HG03521 (cell line): ENCODE data around the gene LIMA1.
"Not testable (repeated sequence)": the region's sequence is repeated elsewhere in the genome, so short reads cannot be mapped to it uniquely, and the experiment has no call there.

Source experiments
- ATAC-seq: cut with Tn5 transposase; IDR thresholded peaks from one replicate; pipeline ENCODE4 v1.9.1; 2021; ENCODE audit warnings: mild to moderate bottlenecking, moderate library complexity; ENCODE audit not compliant: unreplicated experiment

LIMA1 gene

DNA sequence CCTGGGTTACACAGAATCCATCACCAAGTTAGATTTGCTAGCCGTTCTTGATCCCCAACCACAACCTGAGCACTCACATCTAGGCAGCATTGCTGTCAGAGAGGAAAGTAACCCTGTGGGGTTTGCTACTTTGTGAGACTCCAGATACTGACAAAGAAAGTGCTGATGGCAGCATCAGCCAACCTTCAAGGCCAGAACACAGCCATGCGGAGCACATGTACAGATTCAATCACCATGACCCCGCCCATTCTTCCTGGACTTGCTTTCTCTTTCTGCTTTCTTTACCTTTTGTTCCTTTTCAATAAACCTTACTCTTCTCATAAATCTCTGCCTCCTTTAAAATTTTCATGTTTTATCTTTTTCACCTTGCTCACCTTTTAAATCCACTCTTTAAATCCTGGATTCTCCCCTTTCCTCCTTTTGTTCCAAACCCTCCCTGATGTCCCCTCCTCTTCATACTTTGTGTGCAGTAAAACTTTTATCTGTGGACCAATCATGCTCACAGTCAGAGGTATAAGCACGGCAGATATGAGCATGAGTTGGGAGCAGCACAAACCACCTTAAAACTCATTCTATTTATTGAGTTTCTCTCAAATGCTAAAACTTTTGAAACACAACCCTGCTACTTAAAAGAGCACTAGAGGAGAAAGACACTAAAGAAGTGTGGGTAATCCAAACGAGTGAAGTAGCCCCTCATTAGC is 94.3 kb downstream of the LIMA1 start:
- ATAC-seq: no peak

DNA sequence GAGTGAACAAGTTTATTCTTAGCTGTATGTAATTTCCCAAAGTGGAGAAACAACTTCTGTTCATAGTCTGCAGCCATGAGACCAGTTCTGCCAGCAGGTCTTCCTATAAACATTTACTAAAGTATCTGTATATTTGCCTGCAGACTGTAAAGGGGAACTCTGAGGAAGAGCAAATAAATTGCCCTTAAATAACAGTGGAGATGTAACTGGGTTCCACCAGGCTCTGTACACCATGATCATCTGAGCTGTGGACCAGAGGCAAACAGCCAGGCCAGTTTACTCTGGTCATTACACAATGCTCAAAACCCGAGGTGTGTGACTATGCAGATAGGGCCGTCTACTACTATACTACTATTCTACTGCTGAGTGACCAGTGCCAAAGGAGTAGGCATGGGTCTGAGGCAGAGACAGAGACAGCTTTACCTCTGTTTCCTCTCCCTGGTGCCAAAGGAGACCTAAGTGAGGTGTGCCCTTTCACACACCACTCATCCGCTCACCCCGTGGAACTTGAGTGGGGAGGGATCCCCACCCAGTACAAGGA is 95.0 kb downstream of the LIMA1 start:
- no peak for ATAC-seq

DNA sequence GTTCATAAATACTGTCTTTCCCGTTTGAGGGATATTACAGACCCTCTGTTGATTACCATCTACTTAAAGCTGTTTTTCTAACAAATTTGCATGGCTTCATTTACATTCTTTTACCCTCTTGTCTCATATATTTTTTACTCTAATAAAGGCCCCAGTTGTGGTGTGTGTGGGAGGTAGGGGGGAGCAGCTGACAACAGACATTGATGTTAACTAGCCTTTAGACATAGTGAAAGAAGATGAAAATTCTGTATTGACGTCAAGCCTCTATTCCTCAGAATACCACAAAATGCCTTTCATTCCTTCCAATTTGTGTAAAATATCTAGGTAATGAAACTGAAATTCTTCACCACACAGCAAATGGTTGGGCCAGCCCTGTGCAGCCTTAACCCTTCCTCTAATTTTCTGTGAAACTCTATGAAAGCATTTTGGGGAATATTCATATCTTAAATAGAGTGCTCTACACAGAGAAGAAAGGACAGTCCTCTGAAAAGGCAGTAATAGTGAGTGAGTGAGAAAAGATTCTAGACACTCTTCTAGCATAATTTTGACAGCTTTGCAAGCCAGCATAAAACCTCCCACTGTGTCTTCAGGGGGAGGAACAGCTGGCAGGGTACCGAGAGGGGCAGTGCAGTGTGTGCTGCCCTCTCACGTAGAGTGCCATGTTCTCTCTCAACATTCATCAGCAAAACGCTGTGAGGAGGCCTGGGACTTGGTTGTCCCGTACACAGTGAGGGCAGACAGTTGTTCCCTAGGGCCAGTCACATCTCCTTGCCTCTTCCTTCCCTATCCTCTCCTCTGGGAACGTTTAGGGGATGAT is 96.0 kb downstream of the LIMA1 start:
- no peak for ATAC-seq

DNA sequence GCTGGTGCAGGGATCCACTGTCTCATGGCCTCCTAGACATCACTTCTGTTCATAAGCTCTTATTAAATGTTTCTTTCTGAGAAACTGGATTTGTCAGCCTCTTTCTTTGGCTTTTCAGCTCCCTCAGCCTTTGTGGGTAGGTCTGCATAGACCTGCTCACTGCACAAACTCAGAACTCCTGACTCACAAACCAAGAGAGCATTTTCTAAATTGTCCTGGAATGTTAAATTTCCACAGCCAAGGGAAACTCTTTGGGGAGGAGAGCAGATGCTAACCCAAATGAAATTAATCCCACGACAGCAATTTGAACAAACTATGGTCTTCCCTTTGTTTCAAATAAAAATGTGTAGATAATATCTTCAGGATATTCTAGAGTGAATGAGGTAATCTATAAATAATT is 96.6 kb downstream of the LIMA1 start:
- ATAC-seq: no peak

DNA sequence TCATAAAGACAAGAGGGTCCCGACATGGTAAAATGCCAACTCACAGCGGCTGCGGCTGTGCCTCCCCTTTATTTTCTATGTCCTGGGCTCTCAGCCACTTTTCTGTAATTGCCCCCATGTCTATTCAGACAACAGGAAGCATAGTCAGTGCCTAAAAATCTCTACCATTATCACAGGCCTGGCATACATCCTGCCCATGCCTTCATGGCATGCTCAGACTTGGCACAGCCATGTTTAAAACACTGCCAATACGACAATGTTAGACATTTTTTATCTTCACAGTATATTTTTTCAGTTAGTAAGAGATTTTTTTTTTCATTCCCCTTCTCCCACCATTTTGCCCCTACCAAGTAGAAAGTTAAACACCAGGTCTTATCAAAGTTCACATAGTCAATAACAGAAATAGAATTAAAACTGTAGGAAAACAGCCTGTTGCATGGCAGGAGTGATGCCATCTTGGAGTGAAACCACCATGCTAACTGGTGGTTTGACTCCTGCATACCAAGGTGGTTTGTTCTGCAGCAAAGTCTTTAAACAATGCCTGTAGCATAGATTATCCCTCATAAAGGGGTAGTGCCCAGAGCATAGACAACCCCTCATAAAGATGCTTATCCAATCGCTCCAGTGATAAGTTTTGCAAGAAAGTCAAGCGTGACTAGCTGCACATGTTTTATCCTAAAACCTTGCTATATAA is 97.2 kb downstream of the LIMA1 start:
- no peak for ATAC-seq

DNA sequence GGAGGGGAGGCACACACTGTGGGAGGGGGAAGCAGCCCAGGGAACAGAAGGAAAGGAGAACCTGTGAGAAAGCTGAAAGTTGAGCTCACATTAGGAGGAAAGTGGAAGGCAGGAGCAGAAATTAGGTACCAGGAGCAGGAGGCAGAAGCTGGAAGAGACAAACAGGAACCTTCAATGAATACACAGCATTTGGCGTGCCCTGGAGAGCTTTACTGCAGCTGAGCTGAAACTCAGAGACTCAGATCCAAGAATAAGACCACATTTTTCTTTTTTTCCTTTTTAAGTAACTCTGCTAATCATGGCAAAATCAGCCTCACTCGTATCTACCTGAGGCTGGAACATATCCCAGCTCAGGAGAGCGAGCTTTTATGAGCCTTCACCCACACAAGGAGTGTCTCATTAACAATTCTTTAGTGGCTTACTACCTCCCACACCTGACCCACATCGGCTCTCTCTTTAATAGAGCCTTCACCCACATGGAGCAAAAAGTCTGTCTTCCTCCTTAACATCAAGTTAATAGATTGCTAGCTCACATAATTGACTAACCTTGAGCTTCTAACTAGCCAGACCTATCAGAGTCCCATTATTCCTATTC is 97.9 kb downstream of the LIMA1 start:
- no peak for ATAC-seq

DNA sequence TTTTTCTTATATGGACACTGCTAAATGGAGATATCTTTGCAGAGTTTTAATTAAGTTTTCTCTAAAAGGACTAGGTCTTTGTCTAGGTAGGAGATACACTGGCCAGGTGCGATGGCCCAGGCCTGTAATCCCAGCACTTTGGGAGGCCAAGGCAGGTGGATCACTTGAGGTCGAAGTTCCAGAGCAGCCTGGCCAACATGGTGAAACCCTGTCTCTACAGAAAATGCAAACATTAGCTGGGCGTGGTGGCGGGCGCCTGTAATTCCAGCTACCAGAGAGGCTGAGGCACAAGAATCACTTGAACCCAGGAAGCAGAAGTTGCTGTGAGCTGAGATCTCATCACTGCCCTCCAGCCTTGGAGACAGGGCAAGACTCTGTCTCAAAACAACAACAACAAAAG is 99.1 kb downstream of the LIMA1 start:
- ATAC-seq: no peak

DNA sequence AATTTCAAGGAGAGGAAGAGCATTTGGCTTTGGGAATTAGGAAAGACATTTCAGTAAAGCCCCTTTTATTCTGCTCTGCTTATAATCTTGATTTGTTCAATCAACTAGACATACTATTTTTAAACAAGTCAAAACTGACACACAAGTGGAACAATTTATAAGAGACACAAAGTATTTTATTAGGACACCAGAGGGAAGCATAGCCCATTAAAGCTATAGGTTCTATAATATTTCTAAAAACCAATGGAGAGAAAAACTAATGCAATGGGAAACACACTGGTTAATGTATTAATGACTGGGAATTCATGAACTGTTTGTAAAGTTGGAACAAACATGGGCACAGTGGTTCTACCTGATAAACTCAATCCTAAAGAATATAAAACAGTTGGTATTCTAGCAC is 100.9 kb downstream of the LIMA1 start:
- no peak for ATAC-seq

DNA sequence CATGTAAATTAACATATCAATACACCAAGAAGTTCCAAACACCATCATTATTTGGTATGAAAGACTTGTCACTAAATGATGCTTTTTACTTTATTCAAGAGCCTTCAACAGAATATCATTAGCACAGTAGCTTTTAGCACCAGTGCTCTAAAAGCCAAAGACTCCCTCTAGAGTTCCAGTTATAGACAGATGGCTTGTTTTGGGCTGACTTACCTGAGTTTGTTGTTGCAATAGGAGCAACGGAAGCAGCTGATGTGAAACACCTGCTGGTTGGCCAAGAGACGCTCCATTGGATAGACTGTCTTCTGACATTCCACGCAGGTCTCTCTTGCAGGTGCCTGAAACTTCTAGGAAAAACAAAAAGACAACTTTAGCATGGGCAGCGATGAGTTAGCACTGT is 101.6 kb downstream of the LIMA1 start:
- no peak for ATAC-seq

DNA sequence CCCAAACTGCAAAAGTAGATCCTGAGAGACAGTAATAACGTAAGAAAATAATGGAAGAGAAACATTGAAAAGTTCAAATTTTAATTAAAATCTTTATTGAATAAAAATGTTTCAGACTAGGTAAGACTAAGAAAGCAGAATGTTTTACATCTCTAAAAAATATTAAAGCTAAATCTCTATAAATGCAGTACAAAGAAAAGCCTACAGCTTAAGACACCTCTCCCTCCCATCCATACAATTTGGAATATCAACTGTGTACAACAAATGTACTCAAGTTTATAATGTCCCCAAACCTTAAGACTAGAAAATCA is 107.6 kb downstream of the LIMA1 start:
- ATAC-seq: no peak

DNA sequence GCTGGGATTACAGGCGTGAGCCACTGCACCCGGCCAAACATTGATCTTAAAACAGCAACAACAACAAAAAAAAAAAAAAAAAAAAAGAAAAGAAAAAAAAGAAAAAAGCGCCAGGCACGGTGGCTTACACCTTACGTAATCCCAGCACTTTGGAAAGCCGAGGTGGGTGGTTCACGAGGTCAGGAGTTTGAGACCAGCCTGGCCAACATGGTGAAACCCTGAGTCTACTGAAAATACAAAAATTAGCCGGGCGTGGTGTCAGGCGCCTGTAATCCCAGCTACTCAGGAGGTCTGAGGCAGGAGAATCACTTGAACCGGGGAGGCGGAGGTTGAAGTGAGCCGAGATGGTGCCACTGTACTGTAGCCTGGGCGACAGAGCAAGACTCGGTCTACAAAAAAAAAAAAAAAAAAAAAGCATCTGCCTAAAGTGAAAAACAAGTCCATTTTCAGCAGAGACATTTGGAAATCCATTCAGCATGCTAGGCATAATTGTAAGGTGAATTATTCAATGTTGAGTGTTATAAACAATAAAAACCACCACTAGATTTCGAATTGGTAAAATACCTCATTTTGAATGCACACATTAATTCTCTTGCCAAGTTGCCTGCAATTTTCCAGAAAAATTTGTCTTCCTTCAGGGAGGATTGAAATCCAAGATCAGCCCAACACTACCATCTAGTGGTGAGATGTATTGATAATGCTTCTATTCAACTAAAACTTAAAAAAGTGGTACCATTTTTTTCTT is 108.2 kb downstream of the LIMA1 start:
- no peak for ATAC-seq

DNA sequence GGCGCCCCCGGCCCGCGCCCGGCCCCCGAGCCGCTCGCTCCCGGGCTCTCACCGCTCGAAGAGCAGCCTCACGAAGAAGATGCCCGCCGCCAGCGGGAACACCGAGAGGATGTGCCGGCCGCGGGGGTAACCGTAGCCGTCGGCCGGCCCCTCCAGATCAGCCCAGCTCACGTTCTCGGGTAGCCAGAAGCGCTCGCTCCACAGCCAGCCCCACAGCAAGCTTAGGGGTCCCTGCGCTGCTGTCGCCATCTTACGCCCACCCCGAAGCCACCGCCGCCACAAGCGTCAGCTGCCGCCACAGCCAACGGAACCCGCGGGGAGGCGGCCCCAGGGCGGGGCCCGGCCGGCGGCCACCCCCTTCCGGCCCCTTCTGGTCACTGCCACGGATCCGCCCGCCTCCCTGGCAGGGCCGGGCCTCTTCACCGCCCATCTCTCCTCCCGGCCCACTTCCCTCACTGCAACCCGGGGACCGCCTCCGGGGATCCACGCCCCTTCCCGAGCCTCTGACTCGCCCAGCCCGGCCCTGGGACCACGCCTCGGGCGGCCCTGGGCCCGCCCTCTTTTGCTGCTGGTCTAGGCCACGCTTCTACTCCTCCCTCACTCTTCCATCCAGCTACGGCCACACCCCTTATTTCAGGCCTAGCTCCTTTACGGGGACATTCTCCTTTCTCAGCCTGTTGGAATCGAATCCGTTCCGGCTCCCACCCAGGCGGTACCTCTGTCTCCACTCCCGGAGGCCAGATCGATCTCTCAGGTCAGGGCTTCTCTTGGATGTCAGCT is 116.1 kb downstream of the LIMA1 start, which contains the start of gene CERS5:
Gene CERS5, minus strand, starts transcription at position 321 of the 780 bp plus-strand sequence. Its CDS starts 72 bp downstream, at position 249.
- peak; percentile 99 for ATAC-seq

DNA sequence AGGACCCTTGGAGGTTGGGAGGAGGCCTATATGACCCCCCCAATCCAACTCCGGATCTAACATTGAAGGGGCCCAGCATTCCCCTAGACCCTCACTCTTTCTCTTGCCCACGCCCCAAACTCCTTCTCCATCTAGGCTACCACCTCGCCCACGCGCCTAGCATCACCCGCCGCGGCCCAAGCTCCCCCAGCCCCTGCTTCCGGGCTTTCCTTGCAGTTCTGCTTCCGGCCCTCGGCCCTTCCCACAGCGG is 116.6 kb downstream of the LIMA1 start:
- ATAC-seq: no peak

DNA sequence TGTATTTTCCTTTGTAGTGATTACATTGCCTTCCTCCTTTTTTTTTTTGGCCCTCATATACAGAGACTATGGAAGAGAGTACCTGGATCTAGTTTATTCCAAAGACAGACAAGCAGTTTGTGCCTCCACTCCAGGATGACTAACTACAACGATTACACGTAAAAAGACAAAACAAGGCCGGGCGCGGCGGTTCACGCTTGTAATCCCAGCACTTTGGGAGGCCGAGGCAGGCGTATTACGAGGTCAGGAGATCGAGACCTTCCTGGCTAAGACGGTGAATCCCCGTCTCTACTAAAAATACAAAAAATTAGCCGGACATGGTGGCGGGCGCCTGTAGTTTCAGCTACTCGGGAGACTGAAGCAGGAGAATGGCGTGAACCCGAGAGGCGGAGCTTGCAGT is 118.4 kb downstream of the LIMA1 start:
- ATAC-seq: no peak

DNA sequence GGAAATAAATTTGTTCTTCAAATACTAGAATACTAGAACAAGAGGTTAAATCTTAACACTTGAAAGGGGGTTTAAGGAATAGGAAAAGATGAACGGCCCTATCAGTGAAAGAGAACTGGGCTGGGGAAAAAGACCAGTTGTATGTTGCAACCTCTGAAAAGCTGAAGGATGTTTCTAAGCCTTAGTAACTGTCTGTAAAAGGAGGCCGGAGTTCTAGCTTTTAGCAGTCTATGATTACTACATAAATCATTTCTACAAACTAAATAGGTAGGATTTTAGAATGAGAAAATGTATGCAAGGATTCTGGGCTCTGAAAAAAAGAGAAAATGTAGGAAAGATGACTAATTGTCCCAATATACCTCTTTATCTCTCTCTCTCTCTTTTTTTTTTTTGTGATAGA is 121.1 kb downstream of the LIMA1 start:
- no peak for ATAC-seq

DNA sequence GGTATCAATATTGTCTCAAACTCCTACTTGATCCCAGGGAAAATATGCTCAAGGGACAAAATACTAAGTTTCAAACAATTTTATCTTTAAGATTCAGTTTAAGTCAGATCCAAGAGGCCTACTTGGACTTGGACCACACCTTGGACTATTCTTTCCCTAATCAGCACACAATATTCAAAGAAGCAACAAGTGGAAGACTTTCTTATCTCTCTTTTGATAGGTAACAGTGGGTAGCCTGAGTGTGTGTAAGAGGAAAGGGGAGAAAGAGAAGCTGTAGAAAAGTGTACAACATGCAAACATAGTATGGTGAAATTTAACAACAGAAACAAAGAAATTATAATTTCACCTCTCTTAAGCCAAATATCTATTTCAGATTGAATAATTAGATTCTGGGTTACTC is 122.7 kb downstream of the LIMA1 start:
- no peak for ATAC-seq

DNA sequence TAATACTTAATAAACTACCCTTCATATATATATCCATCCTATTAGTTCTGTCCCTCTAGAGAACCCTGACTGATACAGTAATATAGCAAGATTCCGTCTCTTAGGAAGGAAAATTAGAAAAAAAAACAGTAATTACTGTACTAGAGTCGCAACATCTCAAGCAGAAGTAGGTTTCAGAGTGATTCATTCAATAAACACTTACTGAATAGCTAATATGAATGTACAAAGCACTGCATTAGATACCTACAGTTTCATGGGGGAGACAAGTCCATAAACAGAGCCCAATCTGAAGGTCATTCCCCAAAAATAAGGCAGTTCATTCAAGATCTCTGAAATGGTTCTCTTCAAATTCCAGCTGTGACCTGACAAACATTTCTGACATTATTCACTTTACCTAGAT is 126.1 kb downstream of the LIMA1 start:
- ATAC-seq: no peak

DNA sequence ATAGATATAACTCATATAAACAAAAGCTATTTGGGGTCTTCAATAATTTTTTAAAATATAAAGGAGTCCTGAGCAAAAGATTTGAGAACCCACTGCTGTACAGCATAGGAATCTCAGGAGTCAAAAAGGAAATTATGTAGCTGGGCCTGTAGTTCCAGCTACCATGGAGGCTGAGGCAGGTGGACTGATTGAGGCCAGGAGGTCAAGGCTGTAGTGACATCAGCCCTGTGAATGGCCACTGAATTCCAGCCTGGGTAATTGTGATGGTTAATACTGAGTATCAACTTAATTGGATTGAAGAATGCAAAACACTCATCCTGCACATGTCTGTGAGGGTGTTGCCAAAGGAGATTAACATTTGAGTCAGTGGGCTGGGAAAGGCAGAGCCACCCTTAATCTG is 126.7 kb downstream of the LIMA1 start:
- no peak for ATAC-seq

DNA sequence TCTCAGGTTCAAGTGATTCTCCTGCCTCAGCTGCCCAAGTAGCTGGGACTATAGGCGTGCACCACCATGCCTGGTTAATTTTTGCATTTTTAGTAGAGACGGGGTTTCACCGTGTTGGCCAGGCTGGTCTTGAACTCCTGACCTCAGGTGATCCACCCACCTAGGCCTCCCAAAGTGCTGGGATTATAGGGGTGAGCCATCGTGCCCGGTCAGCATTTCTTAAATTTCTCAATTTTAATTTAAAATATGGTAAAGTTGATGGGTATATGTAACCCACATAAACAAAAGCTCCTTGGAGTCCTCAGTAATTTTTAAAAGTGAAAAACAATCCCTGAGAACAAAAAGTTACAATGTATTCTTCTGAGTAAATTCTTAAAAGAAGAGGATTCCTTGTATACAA is 128.4 kb downstream of the LIMA1 start:
- ATAC-seq: not testable (repeated sequence)

DNA sequence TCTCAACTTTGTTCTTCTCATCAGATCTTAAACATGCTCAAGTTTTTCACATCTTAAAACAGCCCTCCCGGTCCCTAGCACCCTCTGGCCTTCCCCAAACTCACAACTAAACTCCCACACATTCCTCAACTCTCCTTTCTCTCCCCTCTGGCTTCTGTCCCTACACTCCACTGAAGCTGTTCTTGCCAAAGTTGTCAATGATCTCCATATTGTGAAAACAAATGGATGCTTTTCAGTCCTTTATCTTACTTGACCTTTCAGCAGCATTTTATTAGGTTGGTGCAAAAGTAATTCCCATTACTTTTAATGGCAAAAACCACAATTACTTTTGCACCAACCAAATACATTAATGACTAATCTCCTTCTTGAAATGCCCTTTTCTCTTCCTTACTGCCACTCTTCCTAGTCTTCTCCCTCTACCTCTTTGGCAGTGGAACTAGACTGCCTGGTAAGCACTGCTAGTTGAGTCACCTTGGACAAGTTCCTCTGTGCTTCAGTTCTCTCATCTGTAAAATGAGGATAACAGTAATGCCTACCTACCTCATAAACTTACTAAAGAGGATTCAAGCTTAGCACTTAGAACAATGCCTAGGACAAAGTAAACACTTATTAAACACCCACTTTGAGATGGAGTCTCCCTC is 132.2 kb downstream of the LIMA1 start:
- ATAC-seq: no peak
